ENCODE results near the gene ADGRL3.
"Not testable (repeated sequence)": the region's sequence is repeated elsewhere in the genome, so short reads cannot be mapped to it uniquely, and the experiment has no call there.

ADGRL3 gene

DNA sequence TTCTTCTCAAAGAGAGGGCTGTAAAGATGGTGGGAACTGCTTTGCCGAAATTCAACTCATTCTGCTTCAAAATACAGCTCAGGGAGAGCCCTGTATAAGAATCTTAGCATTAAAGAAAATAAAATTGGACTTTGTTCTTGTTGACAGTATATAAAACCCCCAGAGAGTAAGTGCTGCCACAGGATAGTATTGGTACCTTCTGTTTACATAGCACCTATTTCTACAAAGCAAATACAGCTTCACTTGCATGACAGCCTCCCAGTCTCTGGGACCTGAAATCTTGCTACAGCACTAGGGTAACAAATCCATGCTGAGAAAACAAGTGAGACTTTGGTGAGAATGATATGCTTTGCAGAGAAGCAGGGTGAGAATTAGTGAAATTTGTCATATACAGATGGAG is 428.6 kb downstream of the ADGRL3 start:
- DNase-seq (ENCODE audit: low read depth in 2 of 2): no peak

GRCh38 chr4:61630548-61630947 is 430.4 kb downstream of the ADGRL3 start:
- no peak for DNase-seq (ENCODE audit: low read depth in 2 of 2)

DNA sequence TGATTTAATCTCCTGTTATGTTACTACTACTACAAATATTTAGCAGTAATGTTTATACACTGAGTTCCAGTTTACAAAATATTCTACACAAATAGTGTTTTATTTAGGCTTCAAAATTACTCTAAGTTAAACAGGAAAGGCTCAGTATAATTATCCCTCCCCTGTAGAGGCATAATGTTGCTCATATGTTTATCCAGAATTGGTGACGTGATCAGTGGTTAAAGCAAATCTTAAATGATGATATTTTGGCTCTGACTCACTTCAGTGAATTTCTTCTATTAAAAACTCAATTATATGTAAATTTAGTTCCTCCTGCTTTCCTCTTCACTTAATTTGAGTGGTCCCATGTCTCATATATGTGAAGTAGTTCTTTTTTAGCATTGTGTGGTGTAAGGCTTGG is 438.5 kb downstream of the ADGRL3 start:
- DNase-seq (ENCODE audit: low read depth in 2 of 2): no peak

GRCh38 chr4:61646746-61647350 is 446.7 kb downstream of the ADGRL3 start:
- not testable (repeated sequence) for DNase-seq (ENCODE audit: low read depth in 2 of 2)

DNA sequence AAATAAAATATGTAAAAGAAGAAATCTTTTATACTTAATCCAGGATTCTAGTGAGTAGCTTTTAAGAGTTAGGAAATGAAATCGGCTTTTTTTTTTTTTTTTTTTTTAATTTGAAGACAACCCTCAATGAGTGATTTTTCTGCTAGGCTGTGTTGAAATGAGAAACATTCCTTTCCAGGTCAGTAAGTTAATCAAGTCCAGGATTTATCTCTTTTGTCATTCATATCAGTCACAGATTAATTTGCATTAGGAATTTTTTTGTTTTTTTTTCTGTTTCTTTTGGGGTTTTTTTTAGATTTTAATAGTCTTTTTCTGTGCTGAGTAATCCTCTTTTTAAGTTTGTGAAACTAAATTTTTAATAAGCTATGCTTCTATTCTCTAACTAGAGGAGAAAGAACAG is 448.1 kb downstream of the ADGRL3 start:
- DNase-seq (ENCODE audit: low read depth in 2 of 2): no peak

- no peak for DNase-seq (ENCODE audit: low read depth in 2 of 2)
These were observed 456.9 kb downstream of the ADGRL3 start for GRCh38 chr4:61657016-61657415.

GRCh38 chr4:61661960-61662359 is 461.8 kb downstream of the ADGRL3 start:
- DNase-seq (ENCODE audit: low read depth in 2 of 2): no peak

DNA sequence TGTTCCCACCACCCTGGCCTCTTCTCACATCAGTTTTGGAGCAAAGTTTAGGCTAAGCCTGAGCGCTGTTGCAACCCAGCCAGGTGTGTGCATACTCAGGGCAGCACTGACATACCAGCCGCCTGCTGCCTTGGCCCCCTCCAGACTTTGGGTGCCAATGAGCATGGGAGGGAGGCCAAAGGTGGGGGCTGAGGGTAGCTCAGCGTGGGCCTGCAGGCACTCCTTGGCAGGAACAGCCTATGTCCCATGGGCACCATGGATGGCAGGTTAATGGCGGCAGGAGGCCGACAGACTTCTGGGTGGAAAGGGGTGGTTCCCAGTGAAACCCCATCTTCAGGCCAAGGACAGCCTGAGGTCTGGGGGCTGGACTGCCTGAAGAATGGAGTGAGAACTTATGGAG is 462.2 kb downstream of the ADGRL3 start:
- no peak for DNase-seq (ENCODE audit: low read depth in 2 of 2)

- no peak for DNase-seq (ENCODE audit: low read depth in 2 of 2)
These were observed 463.2 kb downstream of the ADGRL3 start for GRCh38 chr4:61663310-61663709.

DNA sequence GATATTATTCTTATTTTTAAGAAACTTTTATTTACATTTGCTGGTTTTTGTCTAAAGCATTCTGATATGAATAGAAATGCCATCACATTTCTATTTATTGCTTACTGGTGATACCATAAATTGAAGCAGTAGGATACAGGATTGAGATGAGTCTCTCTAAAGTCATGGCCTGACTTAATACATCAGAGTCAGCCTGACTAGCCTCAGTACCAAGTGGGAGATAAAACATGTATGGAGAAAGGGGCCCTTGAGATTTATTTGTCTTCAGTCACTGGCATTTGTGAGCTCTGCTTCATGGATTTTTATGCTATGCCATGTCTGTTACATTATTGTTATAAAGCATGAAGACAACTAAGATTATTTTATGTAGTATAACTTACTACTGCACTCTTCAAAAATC is 465.5 kb downstream of the ADGRL3 start:
- no peak for DNase-seq (ENCODE audit: low read depth in 2 of 2)

DNA sequence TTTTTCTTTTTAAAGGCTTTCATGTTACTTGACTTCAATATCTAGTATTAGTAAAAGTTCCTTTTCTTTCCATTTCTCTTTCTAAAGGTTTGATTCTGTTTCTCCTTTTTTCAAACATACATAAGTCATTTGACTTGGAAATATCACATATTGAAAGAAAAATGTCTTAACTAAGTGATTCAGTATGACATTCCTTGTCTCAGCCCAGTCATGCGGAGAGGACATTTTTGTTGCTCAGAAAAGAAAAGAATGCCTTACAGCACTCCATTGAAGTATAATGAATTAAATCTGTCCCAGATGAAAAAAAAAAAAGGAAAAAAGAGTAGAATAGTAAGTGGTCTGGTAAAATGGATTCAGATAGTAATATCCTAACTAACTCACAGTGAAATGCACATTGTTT is 466.1 kb downstream of the ADGRL3 start:
- no peak for DNase-seq (ENCODE audit: low read depth in 2 of 2)

DNA sequence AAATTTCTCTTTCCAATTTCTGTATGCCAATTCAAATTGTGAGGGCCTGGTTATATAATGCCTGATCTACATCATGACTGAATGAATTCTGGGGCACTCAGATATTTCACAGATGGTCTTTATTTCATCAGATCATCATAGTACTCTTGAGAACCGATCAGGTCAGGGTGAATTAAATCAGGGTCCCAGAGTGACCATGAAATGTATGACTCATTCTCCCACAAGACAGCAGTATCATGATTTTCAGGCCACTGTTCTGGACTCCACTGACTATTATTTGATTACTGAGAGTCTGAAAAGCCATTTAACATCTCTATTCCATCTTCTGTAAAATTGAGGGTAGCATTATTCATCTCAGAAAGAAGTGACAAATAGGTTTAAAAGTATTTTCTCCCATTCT is 471.5 kb downstream of the ADGRL3 start:
- DNase-seq (ENCODE audit: low read depth in 2 of 2): no peak

DNA sequence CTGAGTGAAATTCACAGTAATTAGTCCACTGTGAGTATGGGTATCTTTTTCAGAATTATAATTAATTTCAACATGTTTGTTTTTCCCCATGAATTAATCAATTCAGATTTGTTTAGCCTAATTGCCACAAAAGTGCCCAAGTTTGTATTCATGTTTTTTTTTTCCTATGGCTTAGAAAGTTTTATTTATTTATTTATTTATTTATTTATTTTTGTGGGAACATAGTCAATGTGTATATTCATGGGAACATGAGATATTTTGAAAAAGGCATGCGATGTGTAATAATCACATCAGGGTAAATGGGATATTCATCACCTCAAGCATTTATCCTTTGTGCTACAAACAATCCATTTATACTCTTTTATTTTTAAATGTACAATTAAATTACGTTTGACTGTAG is 475.3 kb downstream of the ADGRL3 start:
- no peak for DNase-seq (ENCODE audit: low read depth in 2 of 2)

- DNase-seq (ENCODE audit: low read depth in 2 of 2): no peak
These were observed 478.2 kb downstream of the ADGRL3 start for GRCh38 chr4:61678297-61678696.

DNA sequence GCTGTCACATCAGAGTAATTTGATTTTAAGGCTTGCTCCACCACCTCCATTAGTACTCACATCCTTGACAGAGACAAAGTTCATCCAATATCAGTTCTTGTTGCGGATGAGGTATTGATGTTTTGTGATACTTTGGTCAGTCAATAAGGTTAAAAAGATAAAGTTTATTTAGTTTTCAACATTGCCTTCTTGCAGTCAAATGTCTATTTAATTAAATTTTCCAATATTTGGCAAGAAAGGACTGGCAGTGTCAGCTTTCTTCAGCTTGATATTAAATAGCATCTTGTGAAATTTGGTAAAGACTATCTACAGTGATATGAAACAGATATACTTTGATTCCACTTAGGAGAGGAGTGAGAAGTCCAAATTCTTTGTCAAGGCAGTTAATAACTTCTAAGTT is 493.4 kb downstream of the ADGRL3 start:
- DNase-seq (ENCODE audit: low read depth in 2 of 2): no peak

GRCh38 chr4:61714387-61714911 is 514.3 kb downstream of the ADGRL3 start:
- DNase-seq (ENCODE audit: low read depth in 2 of 2): no peak

GRCh38 chr4:61716426-61716825 is 516.3 kb downstream of the ADGRL3 start:
- DNase-seq (ENCODE audit: low read depth in 2 of 2): no peak

GRCh38 chr4:61723492-61723891 is 523.4 kb downstream of the ADGRL3 start:
- no peak for DNase-seq (ENCODE audit: low read depth in 2 of 2)

- DNase-seq (ENCODE audit: low read depth in 2 of 2): no peak
These were observed 527.2 kb downstream of the ADGRL3 start for GRCh38 chr4:61727286-61727685.

- DNase-seq (ENCODE audit: low read depth in 2 of 2): no peak
These were observed 534.3 kb downstream of the ADGRL3 start for GRCh38 chr4:61734409-61734808.

DNA sequence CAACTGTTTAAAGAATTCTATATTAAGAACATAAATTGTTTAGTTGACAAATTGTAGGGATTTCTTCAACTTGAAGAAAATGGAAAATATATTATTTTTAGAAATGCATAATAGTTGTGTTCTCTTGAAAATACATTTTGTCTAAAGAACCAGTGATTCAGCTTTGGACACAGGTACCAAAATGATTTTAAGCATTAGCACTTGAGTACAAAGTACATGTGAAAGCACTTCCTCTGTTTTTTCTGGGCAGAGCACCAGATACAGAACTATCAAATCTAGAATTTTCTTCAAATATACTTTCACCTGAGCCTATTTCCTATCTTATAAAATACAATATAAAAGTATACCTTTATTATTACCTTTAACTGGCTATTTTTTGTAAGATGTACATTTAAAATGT is 539.8 kb downstream of the ADGRL3 start:
- no peak for DNase-seq (ENCODE audit: low read depth in 2 of 2)

DNA sequence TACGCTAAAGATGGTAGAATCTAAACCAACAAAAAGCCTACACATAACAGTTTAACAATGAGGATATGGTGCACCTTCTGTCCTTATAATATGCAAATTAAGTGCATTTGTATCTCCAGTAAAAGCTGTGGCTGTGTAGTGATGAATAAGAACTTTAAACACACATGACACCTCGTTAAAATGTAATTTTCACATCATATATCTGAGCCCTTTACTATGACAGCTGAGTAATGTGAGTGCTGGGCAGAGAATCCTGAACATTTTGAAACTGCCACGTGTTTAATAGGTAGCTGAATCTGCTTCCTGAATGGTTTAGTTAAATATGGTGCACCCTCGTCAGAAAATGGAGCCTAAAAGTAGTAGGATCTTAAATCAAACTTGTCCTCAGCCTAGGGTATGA is 540.8 kb downstream of the ADGRL3 start:
- no peak for DNase-seq (ENCODE audit: low read depth in 2 of 2)

- DNase-seq (ENCODE audit: low read depth in 2 of 2): no peak
These were observed 541.4 kb downstream of the ADGRL3 start for GRCh38 chr4:61741327-61742096.

All from stimulated activated CD4-positive, alpha-beta T cell treated with anti-CD3 and anti-CD28 coated beads, Interleukin-12 subunit alpha, Interleukin-12 subunit beta, amount 100 ng/mL, for 24 hours (primary cell).